CD4-positive, alpha-beta T cell treated with Interleukin-17A for 4 hours (primary cell): ENCODE data around the gene EYA4.

Experiments used
- DNase-seq: peaks from one replicate; pipeline ENCODE4 v3.0.0-alpha.2; 2020; ENCODE audit warnings: mixed read lengths

Gene EYA4

GRCh38 chr6:133289733-133290306 is 48.7 kb downstream of the EYA4 start:
- DNase-seq: no peak

GRCh38 chr6:133290930-133291329 is 49.8 kb downstream of the EYA4 start:
- DNase-seq: no peak

GRCh38 chr6:133291671-133292070 is 50.5 kb downstream of the EYA4 start:
- DNase-seq: no peak

DNA sequence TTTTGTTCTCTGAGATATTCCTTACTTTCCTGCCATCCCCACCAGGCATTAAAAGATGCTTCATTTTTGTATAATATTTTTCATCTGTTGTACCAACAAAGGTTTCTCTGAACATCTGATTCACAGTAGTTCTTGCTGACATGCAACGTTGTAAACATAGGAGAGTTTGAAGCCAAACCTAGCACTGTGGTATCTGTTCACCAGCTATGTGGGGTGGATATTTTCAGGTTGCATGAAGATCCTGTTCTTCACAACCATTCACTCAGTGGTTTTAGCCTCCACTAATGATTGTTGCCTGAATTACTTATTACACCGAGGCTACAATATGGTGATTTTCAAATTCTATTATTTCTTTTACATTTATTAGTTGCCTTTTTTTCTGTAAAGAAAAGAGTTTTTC is 56.5 kb downstream of the EYA4 start:
- no peak for DNase-seq

- DNase-seq: no peak
Measured at GRCh38 chr6:133298335-133298734, 57.2 kb downstream of the EYA4 start.

DNA sequence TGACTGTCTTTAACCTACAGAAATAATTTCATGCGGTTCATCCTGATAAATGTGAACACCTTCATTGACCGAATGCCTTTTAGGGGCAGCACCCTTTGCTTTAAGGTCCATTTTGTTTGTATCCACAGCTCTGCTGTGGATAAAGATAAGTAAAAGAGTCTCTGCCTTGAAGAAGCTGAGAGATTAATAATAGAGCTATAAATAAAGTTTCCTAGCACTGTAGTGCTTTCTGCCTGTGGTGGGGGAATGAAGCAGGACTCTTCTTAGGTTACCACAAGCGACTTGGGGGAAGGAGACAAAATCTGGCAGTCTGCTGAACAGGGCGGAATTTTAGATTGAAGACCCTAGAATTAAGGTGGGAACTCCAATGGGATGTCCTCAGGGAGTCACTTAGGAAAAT is 57.6 kb downstream of the EYA4 start:
- no peak for DNase-seq

DNA sequence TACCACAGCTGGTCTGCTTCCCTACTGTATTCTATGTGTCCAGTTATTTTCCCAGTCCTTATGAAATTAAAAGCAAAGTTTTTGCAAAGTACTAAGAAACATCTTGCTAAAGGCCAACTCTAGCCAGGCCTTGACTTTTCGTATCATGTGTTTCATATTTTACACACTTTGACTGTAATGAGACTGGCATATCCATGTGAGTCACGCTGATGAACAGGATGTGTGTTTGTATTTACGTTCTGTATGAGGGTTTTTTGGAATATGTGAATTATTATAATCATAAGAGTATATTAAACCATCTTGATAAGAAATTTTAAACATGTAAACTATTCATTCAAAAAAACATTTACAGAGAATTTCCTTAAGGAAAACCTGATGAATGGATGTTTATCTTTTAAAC is 59.7 kb downstream of the EYA4 start:
- no peak for DNase-seq

DNA sequence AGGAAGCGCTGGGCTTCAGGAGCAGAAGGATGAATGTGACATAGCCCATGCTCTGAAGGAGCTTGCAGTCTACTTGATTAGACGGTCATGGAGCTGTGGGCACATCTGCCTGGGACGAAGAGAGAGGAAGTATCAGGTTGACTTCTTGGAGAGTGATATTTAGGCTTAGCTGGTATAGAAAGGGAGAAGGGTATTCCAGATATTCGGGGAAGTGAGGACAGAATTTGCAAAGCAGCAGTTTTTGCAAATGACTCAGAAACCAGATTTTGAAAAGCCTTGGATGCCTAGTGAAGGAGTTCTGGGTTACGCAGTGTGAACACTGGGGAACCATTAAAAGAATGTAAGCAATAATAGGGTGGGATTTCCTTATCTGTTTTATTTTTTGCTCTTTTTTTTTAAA is 60.7 kb downstream of the EYA4 start:
- DNase-seq: no peak

DNA sequence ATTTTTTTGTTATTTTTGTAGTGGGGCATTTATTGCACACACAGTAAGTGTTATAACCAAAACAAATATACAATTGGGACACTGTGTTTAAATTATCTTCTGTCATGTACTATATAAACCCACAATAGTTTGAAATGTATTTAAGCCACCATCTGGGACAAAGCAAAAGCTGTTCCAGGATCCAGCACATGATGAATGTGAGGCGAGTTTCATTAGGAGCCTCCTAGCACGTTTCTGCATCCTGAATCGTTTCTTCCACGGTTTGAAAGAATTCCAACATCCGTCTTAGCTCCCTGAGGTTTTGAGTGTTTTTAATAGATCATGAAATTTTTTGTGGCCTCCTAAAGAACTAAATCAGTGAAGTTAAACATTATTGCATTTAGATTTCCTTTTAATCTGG is 65.8 kb downstream of the EYA4 start:
- DNase-seq: no peak

- no peak for DNase-seq
Measured at GRCh38 chr6:133309579-133309978, 68.4 kb downstream of the EYA4 start.

- no peak for DNase-seq
Measured at GRCh38 chr6:133312006-133312405, 70.8 kb downstream of the EYA4 start.

- DNase-seq: no peak
Measured at GRCh38 chr6:133313068-133313467, 71.9 kb downstream of the EYA4 start.

DNA sequence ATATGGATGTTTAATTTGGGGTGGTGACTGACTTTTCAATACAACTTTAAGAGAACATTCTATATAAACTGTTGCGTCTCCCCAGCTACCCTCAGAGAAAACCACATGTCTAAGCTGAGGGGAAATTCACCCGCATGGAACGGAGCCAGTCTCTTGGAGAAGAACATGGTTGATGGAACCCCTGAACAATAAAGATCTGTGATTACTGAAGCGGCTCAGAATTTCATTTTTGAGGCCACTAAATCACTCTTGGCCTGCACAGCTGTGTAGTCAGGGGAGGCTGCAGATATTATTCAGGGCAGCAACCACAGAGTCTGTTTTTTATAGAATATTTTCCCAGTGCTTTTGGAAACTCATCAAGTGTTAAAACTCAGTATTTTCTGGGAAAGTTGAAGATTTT is 73.8 kb downstream of the EYA4 start:
- no peak for DNase-seq

DNA sequence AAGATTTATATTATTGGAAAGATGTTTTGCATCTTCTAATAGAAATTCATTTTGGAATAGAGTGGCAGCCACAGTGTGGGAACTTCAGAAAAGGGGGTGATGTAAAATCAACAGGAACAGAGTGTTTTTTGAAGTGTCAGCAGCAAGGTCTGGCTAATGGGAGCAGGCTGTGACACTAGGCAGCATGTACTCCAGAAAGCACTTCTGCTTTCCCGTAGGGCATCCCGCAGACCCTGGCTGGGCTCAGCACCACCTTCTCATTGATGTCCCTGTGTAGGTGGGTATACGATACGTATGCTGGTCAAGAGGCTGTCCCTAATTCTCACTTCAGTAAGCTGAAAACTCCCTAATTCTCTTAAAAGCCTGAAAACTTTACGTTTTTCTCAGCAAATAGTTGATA is 74.7 kb downstream of the EYA4 start:
- DNase-seq: no peak

GRCh38 chr6:133317704-133318103 is 76.5 kb downstream of the EYA4 start:
- DNase-seq: no peak

GRCh38 chr6:133326584-133326983 is 85.4 kb downstream of the EYA4 start:
- no peak for DNase-seq

DNA sequence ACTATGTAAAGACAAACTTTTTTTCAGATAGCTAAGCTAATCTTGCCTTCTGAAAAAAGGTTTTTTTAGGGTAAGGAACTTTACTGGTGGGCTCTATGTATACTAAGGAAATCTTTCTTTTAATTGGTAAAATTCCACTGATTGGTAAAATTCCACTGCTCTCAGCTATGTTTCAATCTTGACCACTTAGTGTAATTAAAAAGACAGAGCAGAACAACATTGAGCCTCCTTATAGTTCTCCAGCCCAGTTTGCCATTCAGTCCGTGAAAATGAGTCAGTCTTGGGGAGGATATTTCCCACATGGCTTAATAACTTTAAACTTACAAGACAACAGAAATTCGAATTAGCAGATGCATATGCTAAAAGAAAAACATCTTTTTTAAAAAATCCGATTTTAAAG is 92.7 kb downstream of the EYA4 start:
- no peak for DNase-seq

- no peak for DNase-seq
Measured at GRCh38 chr6:133337308-133337707, 96.2 kb downstream of the EYA4 start.

DNA sequence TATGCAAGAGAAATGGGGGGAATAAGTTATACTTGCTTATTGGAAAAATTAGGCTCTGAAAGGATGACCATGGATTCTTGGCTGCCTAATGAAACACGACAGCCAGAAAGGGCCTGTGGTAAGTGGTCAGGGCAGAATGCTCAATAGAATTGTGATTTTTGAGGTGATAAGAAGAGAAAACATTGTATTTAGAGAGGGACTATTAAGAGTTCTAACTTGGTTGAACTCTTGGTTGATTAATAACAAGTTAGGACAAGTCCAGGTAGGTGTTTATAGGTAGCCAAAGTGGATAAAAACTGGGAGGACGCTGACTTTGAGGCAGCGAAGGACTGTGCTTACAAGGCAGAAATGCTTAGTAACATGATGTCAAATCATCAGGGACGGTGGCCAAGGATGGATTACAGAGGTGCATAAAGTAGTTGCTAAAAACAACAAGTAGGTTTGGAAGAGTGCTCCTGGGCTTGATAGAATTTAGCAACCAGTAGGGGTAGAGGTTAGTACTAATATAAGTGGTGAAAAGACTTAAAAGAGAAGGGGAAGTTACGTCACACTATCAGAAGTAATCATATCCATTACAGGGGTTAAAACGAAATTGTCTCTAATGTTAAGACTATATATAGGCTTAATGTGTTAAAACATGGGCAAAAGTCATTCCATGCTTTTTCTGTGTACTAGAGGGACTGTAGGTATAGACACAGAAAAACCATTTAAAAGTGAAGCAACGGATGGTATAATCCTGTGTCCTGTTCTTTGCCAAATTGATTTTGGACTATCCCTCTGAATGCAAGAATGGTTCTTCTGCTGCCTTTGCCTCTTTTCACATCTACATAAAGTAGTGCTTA is 98.6 kb downstream of the EYA4 start:
- DNase-seq: no peak

GRCh38 chr6:133340557-133340956 is 99.4 kb downstream of the EYA4 start:
- no peak for DNase-seq

- no peak for DNase-seq
Measured at GRCh38 chr6:133341607-133342158, 100.5 kb downstream of the EYA4 start.

- DNase-seq: no peak
Measured at GRCh38 chr6:133343220-133343619, 102.1 kb downstream of the EYA4 start.

DNA sequence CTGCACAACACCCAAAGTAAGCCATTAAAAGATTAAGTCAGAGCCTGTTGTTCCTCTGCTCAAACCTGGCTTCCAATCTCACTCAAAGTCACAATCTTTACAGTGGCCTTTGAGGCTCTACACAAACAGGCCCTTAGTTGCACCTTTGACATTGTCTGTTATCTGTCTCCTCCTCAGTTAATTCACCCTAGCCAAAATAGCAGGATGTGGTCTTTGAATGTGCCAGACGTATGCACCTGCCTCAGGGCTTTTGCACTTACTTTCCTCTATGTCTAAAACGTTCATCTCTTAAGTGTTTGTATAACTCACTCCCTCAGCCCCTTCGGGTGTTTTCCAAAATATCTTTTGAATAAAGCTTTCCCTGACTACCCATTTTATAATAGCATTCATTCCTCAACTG is 107.7 kb downstream of the EYA4 start:
- DNase-seq: no peak

- DNase-seq: no peak
Measured at GRCh38 chr6:133350928-133351327, 109.8 kb downstream of the EYA4 start.

GRCh38 chr6:133352046-133352445 is 110.9 kb downstream of the EYA4 start:
- DNase-seq: no peak
